HuH-7.5 (cell line): ENCODE results near the gene ISOC1.

ENCODE experiments used
- DNase-seq: peaks from one replicate; pipeline ENCODE4 v3.0.0; 2011; ENCODE audit warnings: low spot score

The ISOC1 gene

DNA sequence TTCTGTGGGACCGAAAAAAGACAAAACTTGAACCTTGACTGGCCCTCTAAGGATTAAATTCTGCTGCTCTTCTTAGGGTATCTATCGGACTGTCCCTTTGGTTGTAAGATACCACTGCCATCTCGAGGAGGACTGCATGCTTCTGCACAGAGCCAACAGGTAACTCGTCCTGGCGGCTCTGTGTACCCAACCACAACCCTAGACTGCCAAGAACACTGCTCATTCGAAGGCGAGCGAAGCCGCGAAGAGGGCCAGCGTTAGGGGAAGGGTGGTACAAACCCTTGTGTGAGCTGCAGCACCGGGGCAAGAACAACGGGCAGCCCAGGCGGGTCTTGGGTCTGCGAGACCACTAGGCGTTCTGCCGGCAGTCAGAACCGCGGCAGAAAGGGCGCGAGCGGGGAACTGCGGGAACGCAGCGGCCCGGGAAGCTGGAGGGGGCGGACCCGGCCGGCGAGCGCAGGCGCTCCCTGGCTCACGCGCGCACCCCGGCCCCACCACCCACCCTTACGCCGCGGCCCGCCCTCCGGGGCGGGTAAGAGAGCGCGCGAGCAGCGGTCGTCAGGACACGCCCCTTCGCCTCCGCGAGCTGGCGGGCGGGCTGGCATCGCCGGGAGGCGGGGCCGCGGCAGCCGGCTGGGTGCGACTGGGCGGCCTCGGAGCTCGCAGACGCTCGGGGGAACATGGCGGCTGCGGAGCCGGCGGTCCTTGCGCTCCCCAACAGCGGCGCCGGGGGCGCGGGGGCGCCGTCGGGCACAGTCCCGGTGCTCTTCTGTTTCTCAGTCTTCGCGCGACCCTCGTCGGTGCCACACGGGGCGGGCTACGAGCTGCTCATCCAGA lies at the start of gene ISOC1:
ISOC1 (plus strand) TSS at position 663 of the 837 bp plus-strand sequence; CDS start at position 681, 18 bp downstream.
- DNase-seq = peak; percentile 66

- no peak for DNase-seq
These were observed 48.4 kb upstream of the ISOC1 start for GRCh38 chr5:129046151-129046550.

GRCh38 chr5:129048509-129048908 lies 46.0 kb upstream of the ISOC1 start:
- no peak for DNase-seq

DNA sequence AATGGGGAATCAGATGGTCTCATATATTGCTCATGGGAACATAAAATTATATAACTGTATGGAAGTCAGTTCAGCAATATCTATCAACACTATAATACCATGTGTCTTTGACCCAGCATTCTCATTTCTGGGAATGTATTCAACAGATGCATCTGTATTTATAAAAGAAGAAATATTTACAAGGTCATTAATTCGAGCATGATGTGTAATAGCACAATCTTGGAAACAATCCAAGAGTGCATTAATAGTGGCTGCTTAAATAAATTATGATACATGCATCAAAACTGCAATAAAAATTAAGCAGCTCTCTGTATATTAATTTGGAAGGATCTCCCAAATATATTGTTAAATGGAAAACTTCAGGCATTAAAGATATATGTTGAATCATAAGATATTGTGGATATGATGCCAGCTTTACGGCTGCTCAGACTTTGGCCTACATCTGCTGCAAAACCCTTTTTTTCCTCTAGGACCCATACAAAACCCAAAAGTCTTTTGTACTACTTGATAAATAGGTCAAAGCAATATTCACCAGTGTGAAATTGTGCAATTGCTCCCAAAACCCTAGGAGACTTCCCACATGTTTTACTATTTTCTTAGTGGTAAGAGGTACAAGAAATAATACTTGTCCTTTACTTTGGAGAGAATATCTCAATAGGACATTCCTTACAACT lies 45.3 kb upstream of the ISOC1 start:
- DNase-seq = no peak

DNA sequence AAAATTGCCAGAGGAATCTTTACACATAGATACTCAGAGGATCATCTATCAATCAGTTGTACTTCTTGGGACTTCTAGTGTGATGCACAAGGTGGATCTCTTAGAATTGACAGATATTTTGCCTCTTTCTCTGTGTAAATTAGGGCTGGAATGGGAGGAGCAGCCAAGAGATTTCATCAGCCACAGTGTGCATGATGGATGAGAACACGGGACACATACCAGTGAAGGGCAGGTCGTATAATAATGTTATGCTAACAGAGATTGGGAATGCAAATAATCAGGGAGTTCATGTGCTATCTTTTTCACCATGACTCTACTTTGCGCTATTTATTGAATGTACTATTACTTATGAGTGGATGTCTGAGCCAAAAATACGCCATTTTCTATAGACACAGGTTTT lies 43.3 kb upstream of the ISOC1 start:
- no peak for DNase-seq

GRCh38 chr5:129053438-129053837 lies 41.1 kb upstream of the ISOC1 start:
- no peak for DNase-seq

DNA sequence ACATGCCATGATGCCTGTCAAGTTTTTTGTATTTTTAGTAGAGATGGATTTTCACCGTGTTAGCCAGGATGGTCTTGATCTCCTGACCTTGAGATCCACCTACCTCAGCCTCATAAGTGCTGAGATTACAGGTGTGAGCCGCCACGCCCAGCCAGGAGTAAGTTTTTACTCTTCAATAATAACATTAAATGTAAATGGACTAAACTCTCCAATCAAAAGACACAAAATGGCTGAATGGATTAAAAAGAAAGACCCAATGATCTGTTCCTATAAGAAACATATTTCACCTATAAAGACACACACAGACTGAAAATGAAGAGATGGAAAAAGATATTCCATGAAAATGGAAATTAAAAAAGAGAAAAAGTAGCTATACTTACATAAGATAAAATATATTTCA lies 37.2 kb upstream of the ISOC1 start:
- no peak for DNase-seq

DNA sequence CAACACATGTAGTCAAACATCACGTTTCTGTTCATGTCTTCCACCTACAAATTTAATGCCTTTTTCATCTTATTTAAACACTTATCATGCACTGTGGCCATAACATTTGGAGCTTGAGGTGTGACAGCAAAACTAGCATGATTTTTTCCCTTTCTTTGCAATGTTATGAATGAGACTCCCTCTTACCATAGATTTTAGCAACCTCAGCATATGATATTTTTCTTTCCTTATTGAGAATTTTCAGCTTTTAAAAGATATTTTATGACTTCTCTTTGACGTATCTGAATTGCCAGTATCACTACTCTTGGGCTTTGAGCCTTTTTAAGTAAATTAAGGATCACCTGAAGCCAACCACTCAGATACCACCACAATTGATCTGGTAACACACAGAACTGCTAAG lies 32.7 kb upstream of the ISOC1 start:
- no peak for DNase-seq

DNA sequence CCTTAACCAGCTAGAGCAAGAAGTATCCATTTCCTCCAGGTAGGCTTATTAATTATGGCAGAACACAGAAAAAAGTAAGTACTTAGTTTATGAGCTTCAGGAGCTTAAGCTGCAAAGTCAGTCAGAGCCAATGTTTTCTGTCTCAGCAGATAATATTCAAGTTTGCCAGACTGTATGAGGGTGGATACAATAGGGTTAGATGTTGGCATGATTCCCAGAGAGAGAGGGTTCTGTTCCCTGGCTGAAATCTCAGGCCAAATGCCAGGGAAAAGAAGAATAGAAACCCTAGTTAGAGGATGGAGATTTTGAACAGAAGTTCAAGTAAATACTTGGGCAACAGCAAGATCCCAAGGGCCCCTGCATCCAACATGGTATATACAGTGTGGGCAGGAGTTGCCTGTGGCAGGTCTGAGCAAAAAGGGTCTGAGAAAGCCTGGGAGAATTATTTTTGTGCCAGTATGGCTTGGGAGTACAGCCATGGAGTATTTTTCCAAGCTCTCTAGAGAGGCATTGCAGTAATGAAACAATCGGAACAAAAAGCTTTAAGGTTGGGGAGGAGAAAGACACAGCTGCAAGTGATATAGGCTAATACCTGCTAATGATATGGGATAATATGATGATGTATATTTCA lies 31.0 kb upstream of the ISOC1 start:
- DNase-seq = no peak

DNA sequence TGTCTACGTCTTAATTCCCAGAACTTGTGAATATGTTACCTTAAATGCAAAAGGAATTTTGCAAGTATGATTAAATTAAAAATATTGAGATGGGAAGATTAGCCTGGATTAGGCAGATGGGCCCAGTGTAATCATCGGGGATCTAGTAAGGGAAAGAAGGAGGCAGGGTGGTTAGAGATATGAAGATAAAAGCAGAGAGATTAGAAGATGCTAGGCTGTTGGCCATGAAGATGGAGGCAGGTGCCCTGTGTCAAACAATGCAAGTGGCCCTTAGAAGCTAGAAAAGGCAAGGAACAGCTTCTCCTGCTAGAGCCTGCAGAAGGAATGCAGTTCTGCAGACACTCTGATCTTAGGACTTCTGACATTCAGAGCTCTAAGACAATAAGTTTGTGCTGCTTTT lies 28.8 kb upstream of the ISOC1 start:
- DNase-seq = no peak

GRCh38 chr5:129067745-129068144 lies 26.8 kb upstream of the ISOC1 start:
- no peak for DNase-seq

- no peak for DNase-seq
These were observed 25.3 kb upstream of the ISOC1 start for GRCh38 chr5:129069292-129069691.

DNA sequence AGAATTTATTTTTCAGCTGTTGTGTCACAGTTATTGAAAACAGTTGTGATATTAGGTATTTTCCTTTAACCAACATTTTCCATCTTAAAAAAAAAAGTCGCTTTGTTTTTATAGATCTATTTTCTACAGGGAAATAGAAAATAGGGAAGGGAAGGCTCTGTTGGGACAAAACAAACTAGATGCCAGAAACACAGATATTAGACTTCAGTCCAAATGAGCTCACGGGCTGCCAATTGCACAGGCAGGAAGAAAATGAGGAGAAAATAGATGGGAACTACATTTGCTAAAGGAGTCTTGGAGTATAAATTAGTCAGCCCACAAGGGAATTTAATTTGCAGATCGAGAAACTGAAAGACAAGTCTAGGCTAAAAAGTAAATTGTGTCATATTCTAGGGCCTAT lies 21.4 kb upstream of the ISOC1 start:
- no peak for DNase-seq

GRCh38 chr5:129074903-129075302 lies 19.6 kb upstream of the ISOC1 start:
- DNase-seq = no peak

GRCh38 chr5:129077433-129078075 lies 17.0 kb upstream of the ISOC1 start:
- DNase-seq = no peak

GRCh38 chr5:129078247-129078646 lies 16.3 kb upstream of the ISOC1 start:
- no peak for DNase-seq

GRCh38 chr5:129078660-129079059 lies 15.9 kb upstream of the ISOC1 start:
- no peak for DNase-seq

DNA sequence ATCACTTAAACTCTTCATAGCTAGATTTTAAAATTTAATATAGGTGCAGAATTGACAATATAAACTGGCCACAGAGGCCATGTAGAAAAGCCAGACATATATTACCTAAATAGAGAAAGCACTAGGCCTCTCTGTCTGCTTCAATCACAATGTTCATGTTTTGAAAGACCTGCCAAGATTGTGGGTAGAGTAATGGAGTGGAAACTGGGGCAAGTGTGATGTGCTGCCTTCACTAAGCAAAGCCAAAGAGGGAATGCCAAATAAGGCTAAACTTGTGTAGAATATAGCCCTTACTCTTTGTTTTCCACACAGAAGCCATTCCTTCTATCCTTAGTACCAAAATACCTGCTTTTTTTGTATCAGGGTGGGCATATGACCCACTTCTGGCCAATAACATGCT lies 15.1 kb upstream of the ISOC1 start:
- no peak for DNase-seq

GRCh38 chr5:129080766-129081165 lies 13.8 kb upstream of the ISOC1 start:
- no peak for DNase-seq

- DNase-seq = no peak
These were observed 12.1 kb upstream of the ISOC1 start for GRCh38 chr5:129082225-129083136.
